GM12891 (cell line): ENCODE results near the gene HAUS5.

Source experiments
- POLR2A ChIP-seq: IDR thresholded peaks from 2 replicates; pipeline ENCODE4 v1.6.1; 2011; ENCODE audit warnings: low read depth, low read length, control low read depth
- POLR2AphosphoS5 ChIP-seq: IDR thresholded peaks from 2 replicates; pipeline ENCODE4 v1.6.1; 2011; ENCODE audit warnings: low read depth, low read length, control low read depth

- TF ChIP-seq POLR2A (no peak), POLR2AphosphoS5 (no peak)
Measured at GRCh38 chr19:35578707-35579106, 33.8 kb upstream of the HAUS5 start.
